MCF 10A (cell line): ENCODE data around the gene NOTCH2NLA. TPM values are rescaled to one million over a fixed set of nuclear protein-coding genes. Genes with fewer than 3 reads are reported as not detected.
"Not testable (repeated sequence)": the region's sequence is repeated elsewhere in the genome, so short reads cannot be mapped to it uniquely, and the experiment has no call there.

Source experiments
- BruUV-seq: library from RNA; stranded (reverse); fragments of 400-500 nt; replicated peaks from 2 replicates; lab custom pipeline; 2021; lab: Mats Ljungman, UMichigan
- CTCF ChIA-PET: fragments of 300-600 bp; sonication (Branson Sonifier 250); formaldehyde crosslinking; extraction: SDS; loops from one replicate; lab custom pipeline; 2021; ENCODE audit warnings: antibody characterized with exemption, inconsistent platforms; lab: Yijun Ruan, JAX
- POLR2A ChIA-PET: fragments of 300-600, 350-650 bp; sonication (Branson Sonifier 250); formaldehyde crosslinking; extraction: SDS; loops from one replicate; lab custom pipeline; 2020; ENCODE audit warnings: antibody characterized with exemption, inconsistent platforms; lab: Yijun Ruan, JAX
- DNase-seq: peaks from one replicate; pipeline ENCODE4 v3.0.0-alpha.2; 2018; ENCODE audit not compliant: unreplicated experiment
- H3K27ac Mint-ChIP-seq: one replicate; pipeline ENCODE4 v1.8.0; 2022; ENCODE audit warnings: mild to moderate bottlenecking, low read depth, mixed read lengths; ENCODE audit not compliant: unreplicated experiment
- H3K27me3 Mint-ChIP-seq: one replicate; pipeline ENCODE4 v1.8.0; 2022; ENCODE audit warnings: mixed read lengths; ENCODE audit not compliant: insufficient read depth, unreplicated experiment
- H3K36me3 Mint-ChIP-seq: one replicate; pipeline ENCODE4 v1.8.0; 2022; ENCODE audit warnings: mild to moderate bottlenecking, moderate library complexity, mixed read lengths; ENCODE audit not compliant: insufficient read depth, unreplicated experiment
- H3K4me1 Mint-ChIP-seq: one replicate; pipeline ENCODE4 v1.8.0; 2022; ENCODE audit warnings: mixed read lengths; ENCODE audit not compliant: insufficient read depth, unreplicated experiment
- H3K4me3 Mint-ChIP-seq: one replicate; pipeline ENCODE4 v1.8.0; 2022; ENCODE audit warnings: mild to moderate bottlenecking, moderate library complexity, mixed read lengths; ENCODE audit not compliant: unreplicated experiment
- H3K9me3 Mint-ChIP-seq: one replicate; pipeline ENCODE4 v1.8.0; 2022; ENCODE audit warnings: mixed read lengths; ENCODE audit not compliant: unreplicated experiment
- intact Hi-C: fragments of 100-400 bp; cut with micrococcal nuclease; formaldehyde crosslinking; loops from 2 replicates; pipeline ENCODE4 v1.14.1; 2022
- total RNA-seq: library from RNA; stranded (reverse); gene quantifications from 2 replicates; pipeline ENCODE4 v1.2.3, GENCODE V29; 2022

Gene NOTCH2NLA
- total RNA-seq, 1 experiment from 2014 or later = 97.7 TPM

DNA sequence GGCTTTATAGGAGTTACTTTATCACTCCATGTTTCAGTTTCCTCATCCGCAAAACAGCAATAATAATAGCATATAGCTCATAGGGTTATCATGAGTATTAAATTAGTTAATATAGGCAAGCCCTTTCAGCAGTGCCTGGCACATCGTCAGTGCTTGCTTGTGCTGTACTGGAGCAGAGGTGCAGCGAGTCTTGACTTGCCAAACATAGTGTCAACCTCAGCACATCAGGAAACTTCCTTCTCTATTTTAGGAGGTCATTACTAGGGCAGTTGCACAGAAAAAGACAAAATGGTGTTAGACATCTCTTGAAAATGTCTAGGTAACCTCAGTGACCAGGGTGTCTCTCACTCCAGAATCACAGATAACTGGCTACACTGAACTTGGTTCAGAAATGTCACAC lies 35.9 kb upstream of the NOTCH2NLA start:
- H3K27ac Mint-ChIP-seq, H3K9me3 Mint-ChIP-seq, H3K36me3 Mint-ChIP-seq, CTCF ChIA-PET, H3K4me3 Mint-ChIP-seq, DNase-seq, BruUV-seq, POLR2A ChIA-PET, H3K4me1 Mint-ChIP-seq, H3K27me3 Mint-ChIP-seq, intact Hi-C loops: not testable (repeated sequence)

DNA sequence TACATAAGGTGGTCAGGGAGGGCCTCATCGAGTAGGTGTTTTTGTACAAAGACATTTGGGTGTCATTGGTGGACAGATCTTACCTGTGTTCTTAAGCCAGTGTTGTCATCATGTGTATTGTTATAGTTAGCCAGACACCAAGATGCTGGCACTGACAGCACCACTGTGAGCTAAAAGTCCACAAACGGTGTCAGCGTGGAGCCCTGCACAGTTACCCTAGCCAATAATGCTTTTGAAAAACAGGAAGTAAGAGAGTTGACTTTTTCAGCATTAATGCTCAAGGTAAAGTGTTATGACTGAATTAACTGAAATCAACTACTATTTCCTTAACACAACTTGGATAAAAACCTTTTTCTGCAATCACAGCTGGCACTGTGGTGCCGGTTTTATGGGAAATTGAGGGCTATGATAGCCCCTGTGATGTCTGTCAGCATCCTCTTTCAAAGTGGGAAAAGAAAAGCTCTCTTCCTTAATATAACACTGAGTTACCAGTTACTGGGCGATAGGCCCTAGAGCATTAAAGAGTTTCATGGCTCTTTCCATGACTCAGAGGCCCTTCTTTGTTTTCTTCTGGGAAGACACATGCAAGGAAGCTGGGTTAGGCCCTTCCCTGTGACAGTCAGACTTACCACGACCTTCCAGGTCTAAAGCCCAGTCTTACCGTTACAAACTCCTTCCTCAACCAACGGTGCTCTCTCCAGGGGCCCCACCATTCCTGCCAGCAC lies 31.3 kb upstream of the NOTCH2NLA start:
- BruUV-seq, H3K4me1 Mint-ChIP-seq, POLR2A ChIA-PET, CTCF ChIA-PET, H3K4me3 Mint-ChIP-seq, H3K27ac Mint-ChIP-seq, DNase-seq, intact Hi-C loops, H3K9me3 Mint-ChIP-seq, H3K27me3 Mint-ChIP-seq, H3K36me3 Mint-ChIP-seq: not testable (repeated sequence)

DNA sequence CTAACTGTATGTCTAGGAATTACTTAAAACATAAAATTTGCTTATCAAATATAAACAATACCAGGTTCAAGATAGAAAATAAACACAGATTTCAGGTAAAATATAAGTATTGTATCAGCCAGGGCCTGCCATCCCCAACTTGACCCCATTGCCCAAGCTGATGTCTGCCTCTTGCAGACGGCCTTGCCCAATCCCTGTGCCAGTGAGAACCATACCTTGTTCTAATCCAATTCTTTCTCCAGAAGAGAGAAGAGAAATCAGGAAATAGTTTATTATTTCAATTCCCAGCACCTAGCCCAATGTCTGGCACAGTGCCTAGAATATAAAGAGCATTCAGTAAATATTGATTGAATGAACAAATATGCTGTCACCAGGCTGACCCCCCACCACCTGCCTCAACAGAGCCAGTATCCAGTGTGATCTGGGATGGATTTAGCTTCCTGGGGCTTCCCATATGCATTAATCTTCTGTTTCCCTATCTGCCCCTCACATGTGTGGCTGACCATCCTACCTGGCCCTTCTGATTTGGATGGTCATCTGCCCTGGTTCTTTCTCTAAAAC lies 29.3 kb upstream of the NOTCH2NLA start:
- H3K4me3 Mint-ChIP-seq, CTCF ChIA-PET, BruUV-seq, intact Hi-C loops, DNase-seq, H3K27ac Mint-ChIP-seq, H3K27me3 Mint-ChIP-seq, H3K4me1 Mint-ChIP-seq, H3K36me3 Mint-ChIP-seq, H3K9me3 Mint-ChIP-seq, POLR2A ChIA-PET: not testable (repeated sequence)

GRCh38 chr1:146254569-146255197 lies 25.9 kb upstream of the NOTCH2NLA start:
- intact Hi-C loops, DNase-seq, BruUV-seq, POLR2A ChIA-PET, H3K27ac Mint-ChIP-seq, CTCF ChIA-PET, H3K36me3 Mint-ChIP-seq, H3K4me3 Mint-ChIP-seq, H3K4me1 Mint-ChIP-seq, H3K9me3 Mint-ChIP-seq, H3K27me3 Mint-ChIP-seq: not testable (repeated sequence)

GRCh38 chr1:146253249-146253855 lies 24.5 kb upstream of the NOTCH2NLA start:
- H3K27me3 Mint-ChIP-seq, H3K4me3 Mint-ChIP-seq, H3K4me1 Mint-ChIP-seq, H3K27ac Mint-ChIP-seq, H3K9me3 Mint-ChIP-seq, intact Hi-C loops, H3K36me3 Mint-ChIP-seq, DNase-seq, BruUV-seq, POLR2A ChIA-PET, CTCF ChIA-PET: not testable (repeated sequence)

DNA sequence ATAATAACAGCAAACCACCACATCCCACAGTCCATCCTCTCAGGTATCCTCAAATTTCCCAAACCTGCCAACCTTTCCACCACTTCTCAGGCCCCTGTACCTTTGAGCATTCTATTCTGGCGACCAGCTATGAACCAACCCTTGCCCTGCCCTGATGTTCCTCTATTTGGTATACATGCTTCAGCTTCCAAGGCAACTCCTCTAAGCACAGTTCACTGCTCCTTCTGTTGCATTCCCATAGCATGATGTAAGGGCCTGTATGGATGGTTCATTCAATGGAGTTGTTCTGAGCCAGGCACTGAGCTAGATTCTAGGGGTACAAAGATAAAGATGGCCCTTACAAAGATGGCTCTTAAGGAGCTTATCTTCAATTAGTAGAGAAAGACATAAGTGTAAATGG lies 22.7 kb upstream of the NOTCH2NLA start:
- H3K27ac Mint-ChIP-seq, DNase-seq, intact Hi-C loops, H3K27me3 Mint-ChIP-seq, H3K4me3 Mint-ChIP-seq, CTCF ChIA-PET, H3K9me3 Mint-ChIP-seq, H3K4me1 Mint-ChIP-seq, BruUV-seq, H3K36me3 Mint-ChIP-seq, POLR2A ChIA-PET: not testable (repeated sequence)

- BruUV-seq, H3K27ac Mint-ChIP-seq, H3K4me1 Mint-ChIP-seq, H3K36me3 Mint-ChIP-seq, H3K9me3 Mint-ChIP-seq, POLR2A ChIA-PET, intact Hi-C loops, DNase-seq, H3K27me3 Mint-ChIP-seq, CTCF ChIA-PET, H3K4me3 Mint-ChIP-seq: not testable (repeated sequence)
Measured at GRCh38 chr1:146248643-146249042, 19.8 kb upstream of the NOTCH2NLA start.

GRCh38 chr1:146236626-146237025 lies 7.8 kb upstream of the NOTCH2NLA start:
- H3K9me3 Mint-ChIP-seq, BruUV-seq, H3K36me3 Mint-ChIP-seq, POLR2A ChIA-PET, H3K4me1 Mint-ChIP-seq, H3K27ac Mint-ChIP-seq, H3K4me3 Mint-ChIP-seq, intact Hi-C loops, DNase-seq, CTCF ChIA-PET, H3K27me3 Mint-ChIP-seq: not testable (repeated sequence)

- CTCF ChIA-PET, BruUV-seq, H3K4me3 Mint-ChIP-seq, H3K36me3 Mint-ChIP-seq, DNase-seq, H3K27me3 Mint-ChIP-seq, POLR2A ChIA-PET, intact Hi-C loops, H3K4me1 Mint-ChIP-seq, H3K27ac Mint-ChIP-seq, H3K9me3 Mint-ChIP-seq: not testable (repeated sequence)
Measured at GRCh38 chr1:146236026-146236601, 7.3 kb upstream of the NOTCH2NLA start.
